MM.1S (cell line): Measurements from ENCODE around the gene EPHB6.

Experiments
- EZH2 ChIP-seq: fragments of 300-600 bp; sonication (generic); optimal IDR thresholded peaks from 2 replicates; pipeline ENCODE3; 2017; ENCODE audit warnings: low read depth, mild to moderate bottlenecking, antibody characterized with exemption, low read length, mixed read lengths
- EZH2phosphoT487 ChIP-seq: fragments of 300-600 bp; sonication (generic); IDR thresholded peaks from 2 replicates; pipeline ENCODE4 v1.6.1; 2018; ENCODE audit warnings: antibody characterized with exemption, low read length
- TF ChIP-seq, protein P1 (sequence below): fragments of 300-600 bp; sonication (generic); IDR thresholded peaks from 2 replicates; pipeline ENCODE4 v1.5.1; 2016; ENCODE audit warnings: antibody characterized with exemption, low read length, mixed read lengths

DNA sequence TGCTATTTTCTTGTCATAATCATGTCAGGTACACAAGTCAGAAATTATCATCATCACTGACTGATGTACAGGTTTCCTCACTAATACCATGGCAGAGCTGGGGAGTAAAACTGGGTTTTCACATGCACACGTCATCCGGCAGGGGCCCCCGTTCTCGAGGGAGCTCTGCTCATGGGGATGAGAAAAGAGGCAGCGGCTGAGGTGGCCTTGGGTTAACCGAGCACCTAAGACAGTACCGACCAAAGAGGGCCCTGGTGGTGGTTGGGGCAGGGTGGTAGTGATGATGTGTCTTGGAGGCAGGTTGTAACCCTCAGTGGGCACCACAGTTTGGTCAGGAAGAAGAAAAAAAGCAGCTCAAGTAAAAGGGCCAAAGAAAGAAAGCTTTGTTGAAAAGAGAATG is 42.8 kb downstream of the EPHB6 start:
- TF ChIP-seq, protein P1, sequence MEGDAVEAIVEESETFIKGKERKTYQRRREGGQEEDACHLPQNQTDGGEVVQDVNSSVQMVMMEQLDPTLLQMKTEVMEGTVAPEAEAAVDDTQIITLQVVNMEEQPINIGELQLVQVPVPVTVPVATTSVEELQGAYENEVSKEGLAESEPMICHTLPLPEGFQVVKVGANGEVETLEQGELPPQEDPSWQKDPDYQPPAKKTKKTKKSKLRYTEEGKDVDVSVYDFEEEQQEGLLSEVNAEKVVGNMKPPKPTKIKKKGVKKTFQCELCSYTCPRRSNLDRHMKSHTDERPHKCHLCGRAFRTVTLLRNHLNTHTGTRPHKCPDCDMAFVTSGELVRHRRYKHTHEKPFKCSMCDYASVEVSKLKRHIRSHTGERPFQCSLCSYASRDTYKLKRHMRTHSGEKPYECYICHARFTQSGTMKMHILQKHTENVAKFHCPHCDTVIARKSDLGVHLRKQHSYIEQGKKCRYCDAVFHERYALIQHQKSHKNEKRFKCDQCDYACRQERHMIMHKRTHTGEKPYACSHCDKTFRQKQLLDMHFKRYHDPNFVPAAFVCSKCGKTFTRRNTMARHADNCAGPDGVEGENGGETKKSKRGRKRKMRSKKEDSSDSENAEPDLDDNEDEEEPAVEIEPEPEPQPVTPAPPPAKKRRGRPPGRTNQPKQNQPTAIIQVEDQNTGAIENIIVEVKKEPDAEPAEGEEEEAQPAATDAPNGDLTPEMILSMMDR = no peak
- TF ChIP-seq EZH2 (no peak), EZH2phosphoT487 (no peak)
